ENCODE data around the gene AKNAD1.
"Not testable (repeated sequence)": the region's sequence is repeated elsewhere in the genome, so short reads cannot be mapped to it uniquely, and the experiment has no call there.

The AKNAD1 gene

GRCh38 chr1:108829498-108829916, 27.4 kb downstream of the AKNAD1 start:
- no peak for DNase-seq

DNA sequence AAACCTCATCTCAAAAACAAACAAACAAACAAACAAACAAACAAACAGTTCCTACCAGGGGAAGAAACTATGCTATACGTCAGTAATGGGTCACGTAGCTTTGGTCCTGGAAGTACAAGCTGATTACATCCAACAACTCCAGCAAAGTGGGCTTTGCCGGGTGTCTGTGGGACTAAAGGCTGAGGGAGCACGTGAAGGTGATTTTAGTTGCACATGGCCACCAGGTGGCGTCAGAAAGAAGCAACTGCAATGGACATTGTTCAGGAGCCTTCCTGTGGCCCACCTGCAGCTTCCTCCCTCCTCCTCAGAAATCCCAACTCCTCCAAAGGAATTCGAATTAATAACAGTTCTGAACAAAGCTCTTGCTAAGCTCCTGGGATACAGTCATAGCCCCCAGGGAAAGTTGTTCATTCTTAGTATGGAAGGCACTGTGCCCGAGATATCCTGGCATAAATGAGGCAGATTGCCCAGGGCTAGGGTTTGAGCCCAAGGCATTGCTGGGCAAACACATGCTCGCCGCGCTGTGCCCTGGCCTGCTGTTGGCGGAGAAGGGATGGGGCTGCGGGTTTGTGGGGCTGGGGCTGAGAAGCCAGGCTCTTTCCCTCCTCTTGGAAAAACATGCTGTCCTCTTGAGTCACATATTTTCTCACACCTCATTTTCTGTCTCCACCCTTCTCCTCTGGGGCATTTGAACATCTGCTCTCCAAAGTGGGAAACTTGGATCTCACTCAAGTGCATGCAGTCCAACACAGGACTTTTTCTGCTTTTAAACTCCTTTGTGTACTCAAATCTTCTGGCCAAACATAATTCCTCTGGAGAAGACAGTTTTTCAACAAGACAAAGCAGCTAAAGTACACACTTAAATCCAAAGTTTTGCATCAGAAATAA, 28.6 kb downstream of the AKNAD1 start:
- DNase-seq, result no peak

- DNase-seq, result no peak
Measured at GRCh38 chr1:108826081-108826635, 30.7 kb downstream of the AKNAD1 start.

GRCh38 chr1:108824051-108824450, 32.8 kb downstream of the AKNAD1 start:
- DNase-seq, result no peak

DNA sequence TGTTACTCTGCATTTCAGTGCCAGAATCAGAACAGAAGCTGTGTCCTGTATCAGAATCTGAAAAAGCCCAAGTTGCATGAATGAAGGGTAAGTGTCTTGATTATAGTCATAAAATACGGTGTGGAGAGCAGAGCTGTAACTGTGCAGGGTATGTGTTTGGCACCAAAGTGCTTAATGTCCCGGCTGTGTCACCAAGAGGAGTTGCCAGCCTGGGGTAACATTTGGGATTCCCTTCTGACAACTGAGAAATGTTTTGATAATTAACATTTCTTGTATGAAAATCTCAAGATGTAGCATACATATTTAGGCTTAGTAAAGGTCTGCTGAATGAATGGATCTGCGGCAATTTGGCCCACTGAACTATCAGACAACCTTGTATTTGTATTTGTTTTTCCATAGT, 33.3 kb downstream of the AKNAD1 start:
- no peak for DNase-seq

DNA sequence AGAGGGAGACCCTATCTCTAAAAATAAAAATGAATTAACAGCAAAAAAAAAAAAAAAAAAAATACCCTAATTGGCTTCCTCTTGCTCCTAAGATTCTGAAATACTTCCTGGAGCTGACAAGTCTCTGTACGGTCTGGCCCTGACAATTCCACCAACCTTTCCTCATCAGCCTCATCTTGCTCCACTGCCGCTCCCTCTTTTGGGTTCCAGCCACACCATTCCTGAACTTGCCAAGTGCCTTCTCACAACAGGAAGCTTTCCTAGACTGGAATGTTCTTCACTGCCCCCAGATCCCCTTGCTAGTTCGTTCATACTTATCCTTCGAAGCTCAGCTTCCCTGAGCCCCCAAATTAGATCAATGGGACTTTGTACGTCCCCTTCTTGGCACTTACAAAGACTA, 37.0 kb downstream of the AKNAD1 start:
- DNase-seq, result no peak

DNA sequence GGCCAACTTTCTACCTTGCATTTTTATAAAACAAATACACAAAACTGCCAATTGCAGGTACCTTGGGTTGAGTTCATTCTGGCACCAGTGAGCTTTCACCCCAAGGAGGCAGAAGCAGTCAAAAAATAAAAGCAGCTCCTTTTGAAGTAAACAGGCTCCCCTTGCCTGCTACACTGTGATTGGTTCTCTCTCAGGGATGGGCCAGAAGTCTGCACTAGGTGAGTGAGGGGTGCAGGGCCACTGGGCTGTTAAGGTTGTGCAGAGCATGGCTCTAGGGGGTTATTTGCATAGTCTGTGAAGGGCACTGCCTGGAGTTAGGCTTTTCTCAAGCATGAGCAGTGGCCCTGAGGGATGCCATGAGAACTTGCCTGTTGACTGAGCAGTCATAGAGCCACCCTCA, 39.1 kb downstream of the AKNAD1 start:
- DNase-seq, result no peak

DNA sequence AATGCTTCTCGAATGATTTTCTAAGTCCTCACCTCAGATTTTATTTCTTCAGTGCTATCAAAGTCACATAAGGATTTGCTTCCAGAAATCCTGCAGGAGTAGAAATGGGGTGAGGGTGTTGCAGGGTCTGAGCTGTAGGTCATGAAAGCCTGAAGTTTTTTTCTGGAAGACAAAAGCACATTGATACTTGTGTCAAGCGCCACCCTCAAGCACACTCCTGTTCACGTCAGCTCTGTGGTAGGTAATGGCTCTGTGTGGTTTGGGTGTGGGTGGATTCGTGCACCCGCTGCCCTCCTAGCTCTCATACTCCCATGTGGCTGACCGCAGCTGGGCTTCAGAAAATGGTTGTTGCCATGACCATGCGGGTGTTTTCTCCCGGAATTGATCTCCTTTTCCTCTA, 39.9 kb downstream of the AKNAD1 start:
- no peak for DNase-seq

DNA sequence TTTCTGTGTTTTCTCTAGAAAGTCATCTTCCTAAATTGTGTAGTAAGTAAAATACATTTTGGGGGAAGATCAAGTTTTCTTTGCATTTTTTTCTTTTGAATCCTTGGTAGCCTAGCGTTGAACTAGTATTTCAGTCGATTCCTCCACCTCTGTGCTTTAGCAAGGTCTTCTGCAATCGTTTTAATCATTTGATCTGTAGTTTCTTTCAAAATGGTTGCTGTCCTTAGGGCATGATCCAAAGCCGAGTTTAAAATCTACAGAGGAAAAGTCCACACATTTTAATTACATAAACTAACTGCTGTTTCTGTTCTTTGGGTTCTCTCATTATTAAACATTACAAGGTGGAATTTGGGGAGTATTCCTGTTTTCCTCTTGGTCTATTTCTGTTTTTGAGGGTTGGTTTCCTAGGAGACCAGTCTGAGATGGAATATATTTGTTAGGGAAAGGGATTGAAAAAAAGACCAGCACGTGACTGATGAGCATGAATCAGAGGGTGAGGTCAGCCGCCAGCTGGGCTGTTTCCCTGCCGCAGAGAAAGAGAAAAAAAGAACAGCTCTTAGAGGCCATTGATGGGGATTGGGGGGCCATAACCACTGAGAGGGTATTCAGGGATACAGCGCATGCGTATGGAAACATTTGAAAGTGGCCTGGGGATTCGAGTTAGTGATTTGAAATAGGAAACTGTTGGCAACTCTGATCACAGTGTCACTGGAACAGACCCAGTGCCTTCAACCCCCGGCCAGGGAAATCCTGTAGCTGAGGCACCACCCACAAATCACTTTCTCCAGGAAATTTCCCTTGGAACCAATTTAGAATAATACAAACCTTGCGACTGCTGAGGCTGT, 40.6 kb downstream of the AKNAD1 start:
- DNase-seq, result peak; percentile 58

DNA sequence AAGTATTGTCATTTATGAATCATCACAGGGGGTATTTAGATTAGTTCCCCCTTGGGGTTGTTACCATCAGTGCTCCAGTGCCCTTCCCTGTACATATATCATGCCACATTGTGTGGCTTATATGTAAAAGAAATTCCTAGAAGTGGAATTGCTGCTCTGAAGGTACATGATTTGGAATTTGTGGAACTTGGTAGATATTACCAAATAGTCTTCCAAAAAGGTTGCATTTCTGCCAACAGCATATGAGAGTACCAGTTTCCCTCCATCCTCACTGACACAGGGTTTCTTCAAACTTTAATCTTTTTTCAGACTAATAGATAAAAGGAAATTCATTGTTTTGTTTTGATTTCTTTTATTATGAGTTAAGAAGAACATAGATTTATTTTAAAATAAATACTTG, 41.3 kb downstream of the AKNAD1 start:
- DNase-seq, result no peak

DNA sequence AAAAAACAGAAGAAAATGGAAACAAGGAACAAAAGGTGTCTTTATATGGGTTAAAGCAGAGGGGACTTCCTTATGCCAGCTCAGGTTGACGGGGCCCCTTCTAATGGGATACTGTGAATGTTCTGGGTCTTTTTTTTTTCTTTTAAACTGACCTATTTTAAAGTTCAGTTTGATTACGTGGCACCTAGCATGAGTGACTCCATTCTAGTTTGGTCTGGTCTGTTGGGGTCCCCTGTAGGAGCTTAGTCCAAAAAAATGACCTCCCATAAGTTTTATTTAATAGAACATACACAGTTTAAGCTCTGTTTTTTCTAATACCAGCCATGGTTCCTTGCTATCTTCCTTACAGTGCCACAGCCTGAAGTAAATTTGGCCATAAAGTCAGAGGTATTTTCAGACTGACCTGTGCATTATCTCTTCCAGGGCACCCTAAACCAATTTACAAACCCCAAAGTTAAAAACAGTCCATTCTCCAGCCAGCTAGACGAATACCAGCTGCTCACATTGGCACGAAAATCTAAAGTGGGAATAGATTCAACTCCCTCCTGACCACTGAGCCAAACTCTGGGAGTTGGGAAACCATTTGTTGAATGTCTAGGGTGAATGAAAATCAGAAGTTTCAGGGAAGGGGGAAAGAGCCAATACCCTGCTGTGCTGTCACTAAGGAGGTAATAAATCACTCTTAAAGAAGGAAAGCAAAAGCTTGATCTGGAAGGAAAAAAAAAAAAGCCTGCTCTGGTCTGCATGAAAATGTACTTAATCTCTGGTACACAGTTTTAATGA, 42.4 kb downstream of the AKNAD1 start:
- DNase-seq, result no peak

GRCh38 chr1:108813326-108813725, 43.6 kb downstream of the AKNAD1 start:
- no peak for DNase-seq

GRCh38 chr1:108811611-108812010, 45.3 kb downstream of the AKNAD1 start:
- no peak for DNase-seq

- no peak for DNase-seq
Measured at GRCh38 chr1:108808438-108808837, 48.5 kb downstream of the AKNAD1 start.

DNA sequence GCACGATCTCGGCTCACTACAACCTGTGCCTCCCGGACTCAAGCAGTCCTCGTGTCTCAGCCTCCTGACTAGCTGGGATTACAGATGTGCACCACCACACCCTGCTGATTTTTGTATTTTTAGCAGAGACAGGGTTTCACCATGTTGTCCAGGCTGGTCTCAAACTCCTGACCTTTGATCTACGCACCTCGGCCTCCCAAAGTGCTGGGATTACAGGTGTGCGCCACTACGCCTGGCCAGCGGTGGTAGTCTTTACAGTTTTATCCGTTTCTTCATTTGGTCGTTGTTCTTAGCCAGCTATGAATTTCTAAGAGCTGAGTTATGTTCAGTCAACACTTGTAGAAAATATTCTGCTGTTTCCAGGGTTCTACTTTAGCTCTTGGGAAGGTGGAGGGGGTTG, 53.3 kb downstream of the AKNAD1 start:
- no peak for DNase-seq

DNA sequence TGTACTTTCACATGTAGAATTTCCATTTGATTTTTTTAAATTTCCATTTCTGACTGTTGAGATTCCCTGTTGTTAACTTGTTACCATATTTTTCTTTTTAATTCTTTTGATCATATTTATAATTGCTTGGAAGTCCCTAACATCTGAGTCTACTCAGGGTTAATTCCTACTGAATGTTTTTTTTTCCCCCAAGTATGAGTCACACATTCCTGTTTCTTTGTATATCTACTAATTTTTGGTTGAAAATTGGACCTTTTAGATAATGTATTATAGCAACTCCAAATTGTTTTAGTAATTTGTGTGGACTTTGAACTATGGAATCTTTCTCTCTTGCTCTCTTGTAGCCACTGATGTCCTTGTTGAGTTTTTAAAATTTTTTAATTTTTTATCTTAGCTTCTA, 55.8 kb downstream of the AKNAD1 start:
- DNase-seq, result no peak

GRCh38 chr1:108799001-108799400, 57.9 kb downstream of the AKNAD1 start:
- no peak for DNase-seq

- DNase-seq, result no peak
Measured at GRCh38 chr1:108792420-108792819, 64.5 kb downstream of the AKNAD1 start.

DNA sequence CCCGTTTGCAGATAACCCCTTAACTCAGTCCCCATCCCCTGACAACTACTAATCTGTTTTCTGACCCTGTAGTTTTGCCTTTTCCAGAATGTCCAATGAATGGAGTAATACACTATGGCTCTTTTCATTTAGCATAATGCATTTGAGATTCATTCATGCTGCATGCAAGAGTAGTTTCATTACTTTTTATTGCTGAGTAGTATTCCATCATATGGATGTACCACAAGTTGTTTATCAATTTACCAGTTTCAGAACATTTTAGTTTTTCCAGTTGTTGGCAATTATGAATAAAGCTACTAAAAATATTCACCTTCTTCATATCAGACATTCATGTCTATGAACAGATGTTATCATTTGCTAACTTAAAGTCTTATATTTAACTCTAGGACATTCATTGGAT, 65.1 kb downstream of the AKNAD1 start:
- DNase-seq, result no peak

- no peak for DNase-seq
Measured at GRCh38 chr1:108785880-108786279, 71.0 kb downstream of the AKNAD1 start.

DNA sequence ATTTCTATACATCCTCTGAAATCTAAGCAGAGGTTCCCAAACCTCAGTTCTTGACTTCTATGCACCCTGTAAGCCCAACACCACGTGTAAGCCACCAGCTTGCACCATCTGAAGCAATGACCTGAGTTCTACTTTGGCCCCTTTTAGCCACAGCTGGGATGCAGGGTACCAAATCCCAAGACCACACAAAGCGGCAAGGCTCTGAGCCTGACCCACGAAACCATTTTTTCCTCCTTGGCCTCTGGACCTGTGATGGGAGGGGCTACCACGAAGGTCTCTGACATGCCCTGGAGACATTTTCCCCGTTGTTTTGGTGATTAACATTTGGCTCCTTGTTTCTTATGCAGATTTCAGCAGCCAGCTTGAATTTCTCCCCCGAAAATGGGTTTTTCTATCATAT, 71.6 kb downstream of the AKNAD1 start:
- DNase-seq, result no peak

DNA sequence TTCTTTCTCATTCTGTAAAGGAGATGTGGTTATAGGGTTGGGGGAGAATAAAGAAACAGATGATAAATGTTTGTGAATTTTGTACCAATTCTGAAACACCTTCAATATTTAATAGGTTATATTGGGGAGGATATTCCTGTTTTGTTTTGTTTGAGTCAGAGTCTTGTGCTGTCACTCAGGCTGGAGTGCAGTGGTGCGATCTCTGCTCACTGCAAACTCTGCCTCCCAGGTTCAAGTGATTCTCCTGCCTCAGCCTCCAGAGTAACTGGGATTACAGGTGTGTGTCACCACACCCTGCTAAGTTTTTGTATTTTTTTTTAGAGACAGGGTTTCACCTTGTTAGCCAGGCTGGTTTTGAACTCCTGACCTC, 75.3 kb downstream of the AKNAD1 start:
- DNase-seq, result not testable (repeated sequence)

Data from NCI-H187 treated with DMSO at 0.1 percent for 48 hours (cell line).